CD4-positive, alpha-beta T cell (primary cell): ENCODE results near the gene SH3BP1. TPM values are rescaled to one million over a fixed set of nuclear protein-coding genes. Genes with fewer than 3 reads are reported as not detected.
A peak's percentile ranks its signal among the peaks of the same experiment; 100 is the strongest.

Experiments used
- ATAC-seq: fragments of 200-7000 bp; cut with Tn5 transposase; one replicate; pipeline ENCODE4 v1.10.0; 2022; ENCODE audit warnings: mild to moderate bottlenecking; ENCODE audit not compliant: poor library complexity
- CTCF ChIA-PET: fragments of 350-600 bp; sonication (Branson Sonifier 250); formaldehyde crosslinking; loops from one replicate; lab custom pipeline; 2021; ENCODE audit warnings: antibody characterized with exemption, inconsistent platforms; lab: Charles Lee
- POLR2A ChIA-PET: fragments of 350-600 bp; sonication (Branson Sonifier 250); formaldehyde crosslinking; loops from one replicate; lab custom pipeline; 2021; ENCODE audit warnings: antibody characterized with exemption, inconsistent platforms; lab: Charles Lee
- DNase-seq, 14 experiments: peaks; one replicate each; pipeline ENCODE4 v3.0.0-alpha.2; 2013 to 2020; ENCODE audit warnings: mixed read lengths in 2 of 14
- H3K27ac ChIP-seq, 2 donors: one replicate each; pipeline versions ENCODE4 v1.5.1 to v1.7.0; 2013; ENCODE audit warnings: low read length in 2 of 2, low read depth in 1 of 2, mild to moderate bottlenecking in 1 of 2
- H3K27me3 ChIP-seq, 2 experiments: 1 replicate in 1 of 2; 2 replicates in 1 of 2; pipeline versions ENCODE4 v1.6.1 to v1.7.0; 2013; ENCODE audit warnings: low read length in 2 of 2, control low read depth in 1 of 2, mild to moderate bottlenecking in 1 of 2, moderate library complexity in 1 of 2; ENCODE audit not compliant: insufficient read depth in 2 of 2, control insufficient read depth in 1 of 2
- H3K36me3 ChIP-seq: one replicate; pipeline ENCODE4 v1.6.1; 2013; ENCODE audit warnings: low read length, control low read depth; ENCODE audit not compliant: insufficient read depth
- H3K4me1 ChIP-seq: one replicate; pipeline ENCODE4 v1.6.1; 2013; ENCODE audit warnings: low read length, control low read depth; ENCODE audit not compliant: insufficient read depth
- H3K4me3 ChIP-seq: one replicate; pipeline ENCODE4 v1.5.1; 2013; ENCODE audit warnings: mild to moderate bottlenecking, low read length, moderate library complexity
- H3K9me3 ChIP-seq, 2 experiments: 1 replicate in 1 of 2; 2 replicates in 1 of 2; pipeline versions ENCODE4 v1.6.1 to v1.7.0; 2013; ENCODE audit warnings: low read length in 2 of 2, mild to moderate bottlenecking in 2 of 2, control low read depth in 1 of 2, moderate library complexity in 1 of 2; ENCODE audit not compliant: control insufficient read depth in 1 of 2, insufficient read depth in 1 of 2
- H3K27ac Mint-ChIP-seq: one replicate; pipeline ENCODE4 v1.8.0; 2020; ENCODE audit warnings: mixed read lengths
- H3K27me3 Mint-ChIP-seq: one replicate; pipeline ENCODE4 v1.8.0; 2021; ENCODE audit warnings: mixed read lengths
- H3K36me3 Mint-ChIP-seq: one replicate; pipeline ENCODE4 v1.8.0; 2021; ENCODE audit warnings: low read depth, mixed read lengths
- H3K4me1 Mint-ChIP-seq: one replicate; pipeline ENCODE4 v1.8.0; 2021; ENCODE audit warnings: low read depth, mixed read lengths
- H3K4me3 Mint-ChIP-seq: one replicate; pipeline ENCODE4 v1.8.0; 2020; ENCODE audit warnings: mild to moderate bottlenecking, mixed read lengths
- H3K9me3 Mint-ChIP-seq: one replicate; pipeline ENCODE4 v1.8.0; 2020; ENCODE audit warnings: mixed read lengths
- intact Hi-C, 2 experiments: fragments of 100-400 bp; cut with DNase I in 1 of 2; cut with micrococcal nuclease in 1 of 2; formaldehyde crosslinking; loops; one replicate each; pipeline versions ENCODE4 v1.15.1 to v1.9.0; 2023 to 2025; cut with DNase I, micrococcal nuclease
- total RNA-seq, 174 experiments: library from RNA in 2 of 174; stranded (reverse) in 2 of 174; gene quantifications; one replicate each; pipeline ENCODE4 v1.2.3 and lab custom pipeline; 2021 to 2026
- TF ChIP-seq, protein P1 (sequence below): fragments of 200-600 bp; IDR thresholded peaks from one replicate; pipeline ENCODE4 v1.8.0; 2022; ENCODE audit warnings: antibody characterized with exemption, mild to moderate bottlenecking

SH3BP1 gene
- total RNA-seq, 2 experiments from 2014 or later = 46.9 to 49.0 TPM

- peaks cover 32% of the 10 kb centered on the region for H3K4me1 Mint-ChIP-seq
- CTCF ChIA-PET = no interaction called here
- peaks cover 27% of the 10 kb centered on the region for H3K36me3 Mint-ChIP-seq
- POLR2A ChIA-PET = no interaction called here
- H3K36me3 ChIP-seq = peaks cover 17% of the 10 kb centered on the region
- no peaks in the 10 kb centered on the region for H3K9me3 Mint-ChIP-seq
- intact Hi-C loops = no loop called here
- no peak overlapping the region for H3K27ac Mint-ChIP-seq
- H3K27me3 Mint-ChIP-seq = no peaks in the 10 kb centered on the region
- no peaks in the 10 kb centered on the region for H3K27me3 ChIP-seq
- H3K27ac ChIP-seq = no peak overlapping the region
- peak overlapping the region; percentile 30 for H3K4me3 Mint-ChIP-seq
- no peak for ATAC-seq
- TF ChIP-seq, protein P1, sequence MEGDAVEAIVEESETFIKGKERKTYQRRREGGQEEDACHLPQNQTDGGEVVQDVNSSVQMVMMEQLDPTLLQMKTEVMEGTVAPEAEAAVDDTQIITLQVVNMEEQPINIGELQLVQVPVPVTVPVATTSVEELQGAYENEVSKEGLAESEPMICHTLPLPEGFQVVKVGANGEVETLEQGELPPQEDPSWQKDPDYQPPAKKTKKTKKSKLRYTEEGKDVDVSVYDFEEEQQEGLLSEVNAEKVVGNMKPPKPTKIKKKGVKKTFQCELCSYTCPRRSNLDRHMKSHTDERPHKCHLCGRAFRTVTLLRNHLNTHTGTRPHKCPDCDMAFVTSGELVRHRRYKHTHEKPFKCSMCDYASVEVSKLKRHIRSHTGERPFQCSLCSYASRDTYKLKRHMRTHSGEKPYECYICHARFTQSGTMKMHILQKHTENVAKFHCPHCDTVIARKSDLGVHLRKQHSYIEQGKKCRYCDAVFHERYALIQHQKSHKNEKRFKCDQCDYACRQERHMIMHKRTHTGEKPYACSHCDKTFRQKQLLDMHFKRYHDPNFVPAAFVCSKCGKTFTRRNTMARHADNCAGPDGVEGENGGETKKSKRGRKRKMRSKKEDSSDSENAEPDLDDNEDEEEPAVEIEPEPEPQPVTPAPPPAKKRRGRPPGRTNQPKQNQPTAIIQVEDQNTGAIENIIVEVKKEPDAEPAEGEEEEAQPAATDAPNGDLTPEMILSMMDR = no peak
- H3K4me3 ChIP-seq = no peak overlapping the region
- H3K9me3 ChIP-seq = no peaks in the 10 kb centered on the region
- no peak for DNase-seq
- peaks cover 51% of the 10 kb centered on the region for H3K4me1 ChIP-seq
These were observed 28.3 kb upstream of the SH3BP1 start for GRCh38 chr22:37611207-37611606.

DNA sequence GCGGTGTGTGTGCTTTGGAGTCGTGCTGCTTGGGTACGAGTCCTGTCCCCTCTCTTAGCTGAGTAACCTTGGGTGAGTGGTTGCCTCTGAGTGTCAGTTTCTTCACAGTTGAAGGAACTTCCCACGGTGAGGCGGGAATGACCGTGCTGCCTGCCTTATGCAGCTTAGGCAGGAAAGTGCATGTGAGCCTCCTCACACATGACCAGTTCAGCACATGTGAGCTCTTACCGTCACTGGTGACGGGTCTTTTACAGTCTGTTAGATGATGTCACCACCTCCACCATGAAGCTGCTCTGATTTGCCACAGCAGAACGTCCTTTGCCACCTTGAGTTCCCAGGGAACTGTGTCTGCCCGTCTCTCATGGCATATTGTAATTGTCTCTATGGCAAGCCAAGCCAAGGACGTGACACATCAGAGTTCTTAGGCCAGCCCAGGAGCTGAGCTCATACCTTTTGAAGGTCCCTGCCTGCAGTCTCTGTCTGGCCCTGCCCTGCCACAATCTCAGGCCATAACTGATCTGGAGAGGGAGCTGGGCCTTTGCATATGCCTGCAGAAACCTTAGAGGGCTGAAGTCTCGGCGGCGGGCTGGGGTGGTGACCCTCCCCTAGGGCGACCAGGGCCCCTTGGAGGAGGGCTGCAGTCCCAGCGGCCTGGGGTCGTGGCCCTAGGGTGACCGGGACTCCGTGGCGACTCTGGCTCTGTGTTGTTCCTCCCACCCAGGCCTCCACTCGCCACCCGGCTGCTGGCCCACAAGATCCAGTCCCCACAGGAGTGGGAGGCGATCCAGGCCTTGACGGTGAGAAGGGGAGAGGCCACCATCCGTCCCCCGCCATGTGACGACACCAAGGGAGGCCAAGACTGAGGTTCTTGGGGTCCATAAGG lies 23.0 kb upstream of the SH3BP1 start:
- H3K27ac ChIP-seq = no peak overlapping the region
- TF ChIP-seq, protein P1 = no peak

DNA sequence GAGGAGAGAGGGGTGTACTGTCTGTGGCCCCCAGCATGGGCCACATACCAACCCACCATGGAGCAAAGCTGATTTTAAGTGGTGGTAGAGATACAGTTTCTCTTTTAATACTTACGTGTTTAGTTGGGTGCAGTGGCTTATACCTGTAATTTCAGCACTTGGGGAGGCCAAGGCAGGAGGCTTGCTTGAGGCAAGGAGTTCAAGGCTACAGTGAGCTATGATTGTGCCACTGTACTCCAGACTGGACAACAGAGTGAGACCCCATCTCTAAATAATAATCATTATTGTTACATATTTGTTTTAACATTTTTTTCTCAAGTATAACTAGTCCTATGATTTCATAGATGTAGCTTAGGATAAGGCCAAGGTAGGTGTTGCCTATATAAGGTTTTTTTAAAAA lies 22.0 kb upstream of the SH3BP1 start:
- no peaks in the 10 kb centered on the region for H3K9me3 ChIP-seq
- intact Hi-C loops = no loop called here
- no peak overlapping the region for H3K27ac Mint-ChIP-seq
- H3K27me3 ChIP-seq = no peaks in the 10 kb centered on the region
- TF ChIP-seq, protein P1 = no peak
- CTCF ChIA-PET = interaction anchor here (0.9 kb wide), 1 partner anchor 64 kb away, joined by 4 read pairs; no protein-coding TSS in a partner anchor
- peaks cover 55% of the 10 kb centered on the region for H3K36me3 Mint-ChIP-seq
- H3K4me3 Mint-ChIP-seq = no peak overlapping the region
- no peaks in the 10 kb centered on the region for H3K27me3 Mint-ChIP-seq
- H3K27ac ChIP-seq = no peak overlapping the region
- no peak for DNase-seq
- H3K9me3 Mint-ChIP-seq = no peaks in the 10 kb centered on the region
- H3K4me1 ChIP-seq = peaks cover 2% of the 10 kb centered on the region
- H3K4me1 Mint-ChIP-seq = no peaks in the 10 kb centered on the region
- no peak overlapping the region for H3K4me3 ChIP-seq
- peaks cover 69% of the 10 kb centered on the region for H3K36me3 ChIP-seq
- ATAC-seq = no peak
- POLR2A ChIA-PET = interaction anchor here (0.7 to 1.4 kb wide), 4 partner anchors 9 to 1473 kb away, joined by 3 to 8 read pairs (median 5); partner anchors contain the start of genes GGA1 and PDXP

More for the DNA sequence above, 23.0 kb upstream of the SH3BP1 start:
- no peak overlapping the region for H3K27ac Mint-ChIP-seq
- intact Hi-C loops = no loop called here
- Histone ChIP-seq H3K4me1 (peaks cover 5% of the 10 kb centered on the region), H3K27me3 (no peaks in the 10 kb centered on the region), H3K4me3 (no peak overlapping the region), H3K9me3 (no peaks in the 10 kb centered on the region), H3K36me3 (peaks cover 64% of the 10 kb centered on the region)
- H3K9me3 Mint-ChIP-seq = no peaks in the 10 kb centered on the region
- POLR2A ChIA-PET = interaction anchor here (0.8 to 1.4 kb wide), 4 partner anchors 8 to 42 kb away, joined by 3 to 8 read pairs (median 4); partner anchors contain the start of genes GGA1 and PDXP
- no peaks in the 10 kb centered on the region for H3K27me3 Mint-ChIP-seq
- peaks cover 55% of the 10 kb centered on the region for H3K36me3 Mint-ChIP-seq
- no peak for ATAC-seq
- no peaks in the 10 kb centered on the region for H3K4me1 Mint-ChIP-seq
- CTCF ChIA-PET = no interaction called here
- H3K4me3 Mint-ChIP-seq = no peak overlapping the region
- peak in 1 of 14 experiments; percentile 24 for DNase-seq
